LNCaP clone FGC (cell line): ENCODE results near the gene NFIB.

Experiments
- DNase-seq: peaks from one replicate; pipeline ENCODE4 v3.0.0-alpha.2; 2011; ENCODE audit warnings: low read depth
- H3K4me3 ChIP-seq: 2 replicates; pipeline ENCODE4 v1.5.1; 2011; ENCODE audit warnings: mild to moderate bottlenecking, low read depth, low read length, control low read depth
- CTCF ChIP-seq: IDR thresholded peaks from 2 replicates; pipeline ENCODE4 v1.5.1; 2012; ENCODE audit warnings: mild to moderate bottlenecking; ENCODE audit not compliant: control insufficient read depth, insufficient read depth; ENCODE audit errors: extremely low read depth

Gene NFIB

GRCh38 chr9:14345354-14346230 lies 31.7 kb upstream of the NFIB start:
- no peak for TF ChIP-seq CTCF
- no peak for DNase-seq
- no peak overlapping the region for H3K4me3 ChIP-seq

GRCh38 chr9:14344941-14345353 lies 31.0 kb upstream of the NFIB start:
- no peak overlapping the region for H3K4me3 ChIP-seq
- no peak for TF ChIP-seq CTCF
- no peak for DNase-seq

GRCh38 chr9:14344053-14344524 lies 30.1 kb upstream of the NFIB start:
- no peak for DNase-seq
- H3K4me3 ChIP-seq, result peak overlapping the region; percentile 9; the same call in 1 of the 2 replicates
- 0 out of 2 replicates have a peak, but pooled peaks have one; percentile 12 for TF ChIP-seq CTCF

GRCh38 chr9:14343261-14344031 lies 29.5 kb upstream of the NFIB start:
- DNase-seq, result no peak
- TF ChIP-seq CTCF, result no peak
- no peak overlapping the region for H3K4me3 ChIP-seq

GRCh38 chr9:14342736-14343135 lies 28.8 kb upstream of the NFIB start:
- DNase-seq, result no peak
- no peak for TF ChIP-seq CTCF
- H3K4me3 ChIP-seq, result no peak overlapping the region

GRCh38 chr9:14341437-14342122 lies 27.6 kb upstream of the NFIB start:
- TF ChIP-seq CTCF, result no peak
- no peak for DNase-seq
- H3K4me3 ChIP-seq, result no peak overlapping the region
